WERI-Rb-1 (cell line): ENCODE results near the gene MYOM1.
"Not testable (repeated sequence)": the region's sequence is repeated elsewhere in the genome, so short reads cannot be mapped to it uniquely, and the experiment has no call there.

ENCODE experiments used
- DNase-seq: peaks from one replicate; pipeline ENCODE4 v3.0.0-alpha.2; 2020
- H3K27ac ChIP-seq: fragments of 250-450 bp; sonication (Bioruptor Pico); 2 replicates; pipeline ENCODE4 v1.5.1; 2020; ENCODE audit warnings: mild to moderate bottlenecking, moderate library complexity
- H3K27me3 ChIP-seq: fragments of 250-450 bp; sonication (Bioruptor Pico); 2 replicates; pipeline ENCODE4 v1.5.1; 2021; ENCODE audit warnings: mild to moderate bottlenecking, low read depth, moderate library complexity; ENCODE audit not compliant: insufficient read depth, severe bottlenecking
- H3K36me3 ChIP-seq: fragments of 250-450 bp; sonication (Bioruptor Pico); 2 replicates; pipeline ENCODE4 v1.5.1; 2020; ENCODE audit warnings: mild to moderate bottlenecking, moderate library complexity
- H3K4me3 ChIP-seq: 2 replicates; pipeline ENCODE4 v1.5.1; 2011; ENCODE audit warnings: low read depth, mild to moderate bottlenecking, control low read depth, low read length
- H3K9me3 ChIP-seq: fragments of 250-450 bp; sonication (Bioruptor Pico); 2 replicates; pipeline ENCODE4 v1.5.1; 2021; ENCODE audit warnings: mild to moderate bottlenecking, moderate library complexity; ENCODE audit not compliant: severe bottlenecking
- CTCF ChIP-seq: IDR thresholded peaks from 2 replicates; pipeline ENCODE4 v1.5.1; 2011; ENCODE audit warnings: low read depth, mild to moderate bottlenecking, control low read depth, inconsistent platforms, low read length

MYOM1 gene

DNA sequence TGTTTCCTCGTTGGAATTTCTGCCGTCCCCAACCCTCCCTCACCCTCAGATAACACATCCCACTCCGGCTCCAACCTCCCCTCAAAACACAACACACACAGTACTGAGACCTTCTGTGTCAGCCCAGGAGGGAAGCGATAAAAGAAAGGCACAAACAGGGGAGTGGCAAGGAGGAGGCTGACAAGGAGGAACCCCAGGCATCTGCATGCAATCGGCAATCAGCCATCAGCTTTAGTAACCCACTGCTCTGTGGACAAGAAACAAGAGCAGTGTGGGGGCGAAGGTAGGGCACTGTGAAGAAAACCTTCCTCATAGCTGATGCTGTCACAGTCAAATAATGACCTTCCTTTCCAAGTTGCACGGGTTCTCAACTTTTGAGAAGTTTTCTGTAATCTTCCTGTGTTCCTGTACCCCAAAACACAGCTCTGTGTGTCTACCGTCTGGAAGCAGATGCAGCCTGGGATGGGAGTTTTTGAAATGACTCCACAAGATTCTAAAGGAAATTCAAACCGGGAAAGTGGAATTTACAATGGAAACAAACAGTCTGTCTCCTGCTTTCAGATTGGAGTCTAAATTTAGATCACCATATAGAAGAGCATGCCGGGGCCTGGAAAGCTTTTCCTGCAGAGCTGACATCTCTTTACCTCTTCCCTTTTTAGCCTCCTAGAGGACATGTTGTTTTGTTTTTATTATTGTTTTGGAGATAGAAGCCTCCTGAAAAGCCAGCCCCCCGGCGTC lies 190.4 kb downstream of the MYOM1 start:
- no peak for DNase-seq
- Histone ChIP-seq H3K27me3 (no peaks in the 10 kb centered on the region), H3K4me3 (no peak overlapping the region), H3K36me3 (no peaks in the 10 kb centered on the region), H3K9me3 (no peaks in the 10 kb centered on the region), H3K27ac (no peak overlapping the region)
- TF ChIP-seq CTCF, result no peak

DNA sequence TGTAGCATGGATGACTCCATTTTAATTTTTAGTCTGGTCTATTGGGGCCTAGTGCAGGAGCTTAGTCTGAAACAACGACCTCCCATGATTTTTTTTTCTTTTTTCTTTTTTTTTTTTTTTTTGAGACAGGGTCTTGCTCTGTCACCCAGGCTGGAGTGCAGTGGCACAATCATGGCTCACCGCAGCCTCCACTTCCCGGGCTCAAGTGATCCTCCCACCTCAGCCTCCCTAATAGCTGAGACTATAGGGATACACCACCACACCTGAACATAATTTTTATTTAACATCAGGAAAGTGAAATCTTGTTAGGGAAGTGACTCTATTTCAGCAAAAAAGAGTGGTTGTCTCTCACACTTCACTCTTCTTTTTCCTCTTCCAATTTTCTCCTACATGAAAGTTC lies 191.7 kb downstream of the MYOM1 start:
- H3K4me3 ChIP-seq, H3K9me3 ChIP-seq, H3K27ac ChIP-seq, H3K27me3 ChIP-seq, H3K36me3 ChIP-seq, DNase-seq: not testable (repeated sequence)

DNA sequence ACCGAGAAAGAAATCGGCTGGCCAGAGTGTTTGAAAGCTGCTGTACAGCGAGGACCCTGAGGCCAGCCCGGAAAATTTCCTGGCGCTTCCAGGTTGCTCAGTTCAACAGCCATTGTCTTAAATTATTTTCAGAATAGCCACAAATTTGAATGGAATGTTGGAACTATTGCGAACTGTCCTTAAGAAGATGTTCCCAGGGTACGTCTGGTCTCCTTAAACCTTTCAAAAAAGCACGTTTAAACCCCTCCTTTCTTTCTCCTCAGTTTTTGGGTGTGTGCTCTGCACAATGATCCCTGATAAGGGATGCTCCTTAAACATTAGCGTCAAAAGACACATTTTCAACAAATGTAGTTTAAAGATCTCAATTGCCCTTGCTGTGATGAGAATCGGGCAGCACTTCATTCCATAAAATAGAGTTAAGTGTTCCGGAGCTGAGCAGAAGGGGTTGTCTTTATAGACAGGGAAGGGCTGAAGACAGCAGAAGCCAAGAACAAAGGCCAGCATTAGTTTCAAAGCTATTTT lies 192.3 kb downstream of the MYOM1 start:
- DNase-seq, result no peak
- H3K36me3 ChIP-seq, result no peaks in the 10 kb centered on the region
- H3K4me3 ChIP-seq, result no peak overlapping the region
- no peaks in the 10 kb centered on the region for H3K27me3 ChIP-seq
- no peaks in the 10 kb centered on the region for H3K9me3 ChIP-seq
- H3K27ac ChIP-seq, result peak overlapping the region; percentile 54
- TF ChIP-seq CTCF, result no peak

DNA sequence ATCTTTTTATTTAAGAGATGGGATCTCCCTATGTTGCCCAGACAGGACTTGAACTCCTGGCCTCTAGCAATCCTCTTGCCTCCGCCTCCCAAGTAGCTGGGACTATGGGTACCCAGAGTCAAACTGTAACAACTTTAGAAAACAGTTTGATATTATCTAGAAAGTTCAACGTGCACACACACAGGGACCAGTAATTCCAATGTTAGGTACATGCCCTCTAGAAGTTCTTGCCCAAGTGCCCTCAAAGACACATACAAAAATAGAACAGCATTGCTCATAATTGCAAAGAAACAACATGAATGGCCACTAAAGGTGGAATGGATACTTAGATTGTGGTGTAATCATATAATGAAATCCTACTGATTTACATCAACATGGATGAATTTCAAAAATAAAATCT lies 194.2 kb downstream of the MYOM1 start:
- no peak for TF ChIP-seq CTCF
- Histone ChIP-seq H3K9me3 (no peaks in the 10 kb centered on the region), H3K27ac (no peak overlapping the region), H3K27me3 (no peaks in the 10 kb centered on the region), H3K4me3 (no peak overlapping the region), H3K36me3 (no peaks in the 10 kb centered on the region)
- DNase-seq, result no peak

DNA sequence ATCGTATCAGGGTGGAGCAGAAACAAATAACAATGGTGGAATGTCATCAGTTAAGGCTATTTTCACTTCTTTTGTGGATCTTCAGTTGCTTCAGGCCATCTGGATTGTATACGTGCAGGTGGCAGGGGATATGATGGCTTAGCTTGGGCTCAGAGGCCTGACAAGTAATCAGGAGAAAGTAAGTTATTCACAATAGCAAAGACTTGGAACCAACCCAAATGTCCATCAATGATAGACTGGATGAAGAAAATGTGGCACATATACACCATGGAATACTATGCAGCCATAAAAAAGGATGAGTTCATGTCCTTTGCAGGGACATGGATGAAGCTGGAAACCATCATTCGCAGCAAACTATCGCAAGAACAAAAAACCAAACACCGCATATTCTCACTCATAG lies 196.2 kb downstream of the MYOM1 start:
- not testable (repeated sequence) for H3K4me3 ChIP-seq, H3K27ac ChIP-seq, H3K27me3 ChIP-seq, DNase-seq, H3K36me3 ChIP-seq, H3K9me3 ChIP-seq
